Endothelial cell of umbilical vein (primary cell): ENCODE data around the gene KYNU. TPM values are rescaled to one million over a fixed set of nuclear protein-coding genes. Genes with fewer than 3 reads are reported as not detected.

Experiments
- BruUV-seq: library from RNA; stranded (reverse); fragments of 400-500 nt; replicated peaks from 2 replicates; lab custom pipeline; 2021; lab: Mats Ljungman, UMichigan
- CTCF ChIA-PET: fragments of 300-600, 350-600 bp; sonication (Branson Sonifier 250); formaldehyde crosslinking; loops from one replicate; lab custom pipeline; 2021; ENCODE audit warnings: antibody characterized with exemption, inconsistent platforms; lab: Charles Lee
- POLR2A ChIA-PET: fragments of 300-600, 350-600 bp; sonication (Branson Sonifier 250); formaldehyde crosslinking; loops from one replicate; lab custom pipeline; 2021; ENCODE audit warnings: antibody characterized with exemption, inconsistent platforms; lab: Charles Lee
- DNase-seq: peaks from one replicate; pipeline ENCODE4 v3.0.0-alpha.2; 2011; ENCODE audit warnings: low read depth, low spot score
- FAIRE-seq: peaks from 2 replicates; lab custom pipeline; 2011; peaks lifted over from hg19 to GRCh38; lab: Jason Lieb, UNC
- H2AFZ ChIP-seq: 2 replicates; pipeline ENCODE4 v1.6.0; 2012; ENCODE audit warnings: low read depth, low read length, control low read depth, inconsistent platforms
- H3K27ac ChIP-seq: 2 replicates; pipeline ENCODE4 v1.5.1; 2011; ENCODE audit warnings: low read depth, mild to moderate bottlenecking, control low read depth, low read length, moderate library complexity; ENCODE audit not compliant: insufficient read depth
- H3K27me3 ChIP-seq, 2 experiments: 2 replicates each; pipeline versions ENCODE4 v1.6.0 to v1.6.1; 2011; ENCODE audit warnings: low read length in 2 of 2, mixed read lengths in 1 of 2; ENCODE audit not compliant: control insufficient read depth in 2 of 2, insufficient read depth in 2 of 2
- H3K36me3 ChIP-seq, 2 experiments: 2 replicates in 1 of 2; 3 replicates in 1 of 2; pipeline ENCODE4 v1.5.1; 2011; ENCODE audit warnings: low read length in 2 of 2, mild to moderate bottlenecking in 1 of 2, moderate library complexity in 1 of 2; ENCODE audit not compliant: control insufficient read depth in 2 of 2, insufficient read depth in 2 of 2; ENCODE audit errors: extremely low read depth in 1 of 2
- H3K4me1 ChIP-seq: 3 replicates; pipeline ENCODE4 v1.5.1; 2011; ENCODE audit warnings: mild to moderate bottlenecking, low read length; ENCODE audit not compliant: control insufficient read depth, insufficient read depth; ENCODE audit errors: extremely low read depth
- H3K4me2 ChIP-seq: 2 replicates; pipeline ENCODE4 v1.6.1; 2011; ENCODE audit warnings: low read length, control low read depth, mixed read lengths; ENCODE audit not compliant: insufficient read depth
- H3K4me3 ChIP-seq, 3 experiments: fragments of 200-600 bp in 1 of 3; sonication (generic), shearing (Covaris generic) in 1 of 3; replicated peaks in 1 of 3; 2 replicates each; pipeline ENCODE4 v1.5.1; 2011 to 2016; ENCODE audit warnings: control low read depth in 3 of 3, low read length in 3 of 3, mild to moderate bottlenecking in 2 of 3, inconsistent platforms in 1 of 3, low read depth in 1 of 3, moderate library complexity in 1 of 3; ENCODE audit not compliant: insufficient read depth in 1 of 3
- H3K79me2 ChIP-seq: 2 replicates; pipeline ENCODE4 v1.6.0; 2012; ENCODE audit warnings: low read length, inconsistent platforms; ENCODE audit not compliant: control insufficient read depth, insufficient read depth
- H3K9ac ChIP-seq: replicated peaks from 2 replicates; pipeline ENCODE3; 2011; ENCODE audit warnings: low read length, control low read depth; ENCODE audit not compliant: insufficient read depth; ENCODE audit errors: extremely low read depth
- H3K9me1 ChIP-seq: replicated peaks from 3 replicates; pipeline ENCODE4 v1.6.0; 2011; ENCODE audit warnings: mild to moderate bottlenecking, low read length; ENCODE audit not compliant: control insufficient read depth, insufficient read depth; ENCODE audit errors: extremely low read depth
- H3K9me3 ChIP-seq: replicated peaks from 2 replicates; pipeline ENCODE4 v1.5.1; 2012; ENCODE audit warnings: low read length, inconsistent platforms; ENCODE audit not compliant: control insufficient read depth, insufficient read depth
- H4K20me1 ChIP-seq: replicated peaks from 2 replicates; pipeline ENCODE3; 2011; ENCODE audit warnings: mild to moderate bottlenecking, low read length; ENCODE audit not compliant: control insufficient read depth, insufficient read depth; ENCODE audit errors: extremely low read depth
- CTCF ChIP-seq, 2 donors: IDR thresholded peaks; 1 replicate in 1 of 2; 2 replicates in 1 of 2; pipeline ENCODE4 v1.5.1; 2011; ENCODE audit warnings: low read length in 2 of 2, mild to moderate bottlenecking in 2 of 2, moderate library complexity in 2 of 2, control low read depth in 1 of 2, inconsistent platforms in 1 of 2, low read depth in 1 of 2; ENCODE audit not compliant: insufficient read depth in 1 of 2; ENCODE audit errors: extremely low read depth in 1 of 2
- EZH2 ChIP-seq: IDR thresholded peaks from 2 replicates; pipeline ENCODE4 v1.6.1; 2012; ENCODE audit warnings: borderline replicate concordance, low read depth, mild to moderate bottlenecking, moderate library complexity, low read length, inconsistent platforms; ENCODE audit not compliant: severe bottlenecking
- FOS ChIP-seq: IDR thresholded peaks from 2 replicates; pipeline ENCODE4 v1.6.1; 2011; ENCODE audit warnings: mild to moderate bottlenecking, low read length, moderate library complexity, borderline replicate concordance; ENCODE audit not compliant: insufficient read depth
- GATA2 ChIP-seq: IDR thresholded peaks from 2 replicates; pipeline ENCODE4 v1.7.0; 2011; ENCODE audit warnings: low read depth, mild to moderate bottlenecking, moderate library complexity, mixed read lengths, low read length; ENCODE audit not compliant: insufficient read length, insufficient read depth
- JUN ChIP-seq: IDR thresholded peaks from 2 replicates; pipeline ENCODE4 v1.6.1; 2011; ENCODE audit warnings: borderline replicate concordance, low read depth; ENCODE audit not compliant: insufficient read length, insufficient read depth
- MAX ChIP-seq: IDR thresholded peaks from 2 replicates; pipeline ENCODE4 v1.6.1; 2011; ENCODE audit not compliant: insufficient read depth, insufficient read length
- MYC ChIP-seq: IDR thresholded peaks from one replicate; pipeline ENCODE4 v1.6.1; 2011; ENCODE audit warnings: mild to moderate bottlenecking, low read depth, low read length
- POLR2A ChIP-seq: IDR thresholded peaks from 2 replicates; pipeline ENCODE4 v1.6.1; 2012; ENCODE audit warnings: low read depth, mild to moderate bottlenecking, control low read depth, low read length
- POLR2AphosphoS5 ChIP-seq: IDR thresholded peaks from 2 replicates; pipeline ENCODE4 v1.6.1; 2012; ENCODE audit warnings: low read depth, mild to moderate bottlenecking, control low read depth, low read length, moderate library complexity; ENCODE audit not compliant: insufficient read depth
- dilution Hi-C: fragments of 300-500 bp; cut with MboI; formaldehyde crosslinking; loops from one replicate; pipeline ENCODE4 v1.15.0; 2019; ENCODE audit warnings: low sequenced_read_pairs; ENCODE audit not compliant: extremely low pct_ligation_motif_present
- intact Hi-C: fragments of 100-400 bp; cut with micrococcal nuclease; formaldehyde crosslinking; loops from one replicate; pipeline ENCODE4 v1.10.0; 2022
- polyA plus RNA-seq, 4 experiments: library from polyadenylated mRNA; depleted of rRNA in 3 of 4; stranded (reverse) in 3 of 4; unstranded in 1 of 4; fragments of >200 nt; gene quantifications; 2 replicates each; pipeline versions ENCODE4 v1.2.1 to v1.2.3, GENCODE V29; 2011 to 2012; ENCODE audit warnings: missing spikeins in 1 of 4
- total RNA-seq: library from RNA; stranded (reverse); gene quantifications from 2 replicates; pipeline ENCODE4 v1.2.3, GENCODE V29; 2021

KYNU gene
- total and polyA plus RNA-seq, 2 donors (not counting 3 experiments of a cell fraction or from before 2014, with no cell fraction given), result 0.04 TPM; not detected in 1

- Histone ChIP-seq H3K36me3 (no peaks in the 10 kb centered on the region), H3K9ac (no peak overlapping the region), H3K9me3 (no peaks in the 10 kb centered on the region), H3K4me1 (no peaks in the 10 kb centered on the region), H3K27me3 (no peaks in the 10 kb centered on the region), H3K79me2 (no peaks in the 10 kb centered on the region), H3K4me3 (no peak overlapping the region), H3K4me2 (no peak overlapping the region), H4K20me1 (no peaks in the 10 kb centered on the region), H3K9me1 (no peaks in the 10 kb centered on the region), H2AFZ (no peak overlapping the region), H3K27ac (no peak overlapping the region)
- CTCF ChIA-PET, result no interaction called here
- TF ChIP-seq FOS, result no peak
- no peak for TF ChIP-seq POLR2A
- TF ChIP-seq JUN, result no peak
- TF ChIP-seq EZH2, result no peak
- no peak for TF ChIP-seq GATA2
- no peak for TF ChIP-seq MYC
- no peak for TF ChIP-seq CTCF (IDR thresholded peaks at IDR 0.05; ENCODE audit: extremely low read depth in 1 of 2, insufficient read depth in 1 of 2, low read depth in 1 of 2, low read length in 2 of 2)
- TF ChIP-seq POLR2AphosphoS5, result no peak
- no peak for TF ChIP-seq MAX
- no TSS peak for BruUV-seq
- peak; percentile 32 for DNase-seq
- no peak for FAIRE-seq
- POLR2A ChIA-PET, result no interaction called here
- dilution Hi-C loops (no loop called here), intact Hi-C loops (no loop called here)
These were observed 15.2 kb upstream of the KYNU start for GRCh38 chr2:142862299-142862698.
